ENCODE data around the gene GPR142. TPM values are rescaled to one million over a fixed set of nuclear protein-coding genes. Genes with fewer than 3 reads are reported as not detected.

The GPR142 gene
- total and polyA plus RNA-seq, 2 of the 13 experiments (the other 11 are each of a cell fraction or from before 2014, with no cell fraction given), result not detected

DNA sequence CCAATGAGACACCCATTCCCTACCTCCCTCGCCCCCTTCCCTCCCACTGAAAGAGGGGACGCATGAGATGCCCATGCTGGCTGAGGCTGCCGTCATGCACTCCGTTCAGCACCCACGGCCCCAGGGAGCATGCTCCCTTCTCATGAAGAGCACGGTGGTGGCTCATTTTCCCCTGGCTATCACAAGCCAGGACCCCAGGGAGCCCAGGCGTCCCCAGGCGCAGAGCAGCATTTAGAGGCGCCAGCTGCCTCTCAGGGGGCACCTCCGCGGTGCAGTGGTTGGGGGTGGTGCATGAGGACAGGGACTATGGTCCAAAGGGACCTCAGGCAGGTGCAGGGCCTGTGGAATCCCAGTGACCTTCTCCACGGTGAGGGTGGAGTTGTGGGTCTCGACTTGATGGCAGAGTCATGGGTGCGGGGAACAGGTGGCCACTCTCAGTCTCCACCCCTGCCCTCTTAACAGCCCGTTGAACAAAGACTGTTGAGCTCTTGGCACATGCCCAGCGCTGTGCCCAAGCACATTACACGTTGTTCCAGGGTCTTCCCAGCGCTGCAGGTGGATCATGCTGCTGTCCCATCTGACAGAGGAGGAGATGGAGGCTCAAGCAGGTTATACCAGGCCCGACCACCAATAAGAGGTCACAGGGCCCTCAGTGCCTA lies 27.6 kb upstream of the GPR142 start:
- no peak for FAIRE-seq

More for the DNA sequence above, 27.6 kb upstream of the GPR142 start:
- intact Hi-C loops (cut with micrococcal nuclease; ENCODE audit: unreplicated experiment) (no loop called here), in situ Hi-C loops (cut with HindIII; ENCODE audit: extremely low pct_ligation_motif_present, low pct_unique_long_range_greater_than_20kb) (no loop called here)
- H3K27me3 ChIP-seq (ENCODE audit: control insufficient read depth in 1 of 2, insufficient read depth in 2 of 2, low read length in 2 of 2), result peaks cover 7 to 38% of the 10 kb centered on the region in 2 experiments; a peak in 2 of 5 replicates
- WGBS (ENCODE audit: low lambda C conversion rate), result 56% methylated on average over 15 of the region's 19 CpGs
- BruUV-seq (replicated peaks), result no TSS peak
- no peaks in the 10 kb centered on the region for H3K79me2 ChIP-seq (ENCODE audit: insufficient read depth, low read length)
- H3K4me3 ChIP-seq (replicated peaks in 1 of 3; ENCODE audit: insufficient read depth in 1 of 3, low read depth in 2 of 3, low read length in 3 of 3), result no peak overlapping the region
- no peaks in the 10 kb centered on the region for H4K20me1 ChIP-seq (ENCODE audit: insufficient read depth, low read length)
- H2AFZ ChIP-seq (ENCODE audit: low read length), result no peak overlapping the region
- ATAC-seq (no peak), DNase-seq (ENCODE audit: low spot score) (no peak)
- no peak for TF ChIP-seq SPEN (CRISPR knock-in tag; IDR thresholded peaks at IDR 0.05; ENCODE audit: low read depth)
- TF ChIP-seq CC2D1A (CRISPR knock-in tag; IDR thresholded peaks at IDR 0.05), result no peak
- no peak for TF ChIP-seq FOXK1 (CRISPR knock-in tag; IDR thresholded peaks at IDR 0.05; ENCODE audit: borderline replicate concordance, low read depth)
- TF ChIP-seq MAF1 (CRISPR knock-in tag; IDR thresholded peaks at IDR 0.05; ENCODE audit: borderline replicate concordance), result no peak
- TF ChIP-seq, protein P1, sequence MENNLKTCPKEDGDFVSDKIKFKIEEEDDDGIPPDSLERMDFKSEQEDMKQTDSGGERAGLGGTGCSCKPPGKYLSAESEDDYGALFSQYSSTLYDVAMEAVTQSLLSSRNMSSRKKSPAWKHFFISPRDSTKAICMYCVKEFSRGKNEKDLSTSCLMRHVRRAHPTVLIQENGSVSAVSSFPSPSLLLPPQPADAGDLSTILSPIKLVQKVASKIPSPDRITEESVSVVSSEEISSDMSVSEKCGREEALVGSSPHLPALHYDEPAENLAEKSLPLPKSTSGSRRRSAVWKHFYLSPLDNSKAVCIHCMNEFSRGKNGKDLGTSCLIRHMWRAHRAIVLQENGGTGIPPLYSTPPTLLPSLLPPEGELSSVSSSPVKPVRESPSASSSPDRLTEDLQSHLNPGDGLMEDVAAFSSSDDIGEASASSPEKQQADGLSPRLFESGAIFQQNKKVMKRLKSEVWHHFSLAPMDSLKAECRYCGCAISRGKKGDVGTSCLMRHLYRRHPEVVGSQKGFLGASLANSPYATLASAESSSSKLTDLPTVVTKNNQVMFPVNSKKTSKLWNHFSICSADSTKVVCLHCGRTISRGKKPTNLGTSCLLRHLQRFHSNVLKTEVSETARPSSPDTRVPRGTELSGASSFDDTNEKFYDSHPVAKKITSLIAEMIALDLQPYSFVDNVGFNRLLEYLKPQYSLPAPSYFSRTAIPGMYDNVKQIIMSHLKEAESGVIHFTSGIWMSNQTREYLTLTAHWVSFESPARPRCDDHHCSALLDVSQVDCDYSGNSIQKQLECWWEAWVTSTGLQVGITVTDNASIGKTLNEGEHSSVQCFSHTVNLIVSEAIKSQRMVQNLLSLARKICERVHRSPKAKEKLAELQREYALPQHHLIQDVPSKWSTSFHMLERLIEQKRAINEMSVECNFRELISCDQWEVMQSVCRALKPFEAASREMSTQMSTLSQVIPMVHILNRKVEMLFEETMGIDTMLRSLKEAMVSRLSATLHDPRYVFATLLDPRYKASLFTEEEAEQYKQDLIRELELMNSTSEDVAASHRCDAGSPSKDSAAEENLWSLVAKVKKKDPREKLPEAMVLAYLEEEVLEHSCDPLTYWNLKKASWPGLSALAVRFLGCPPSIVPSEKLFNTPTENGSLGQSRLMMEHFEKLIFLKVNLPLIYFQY (CRISPR knock-in tag; IDR thresholded peaks at IDR 0.05; ENCODE audit: borderline replicate concordance), result no peak
- POLR2A ChIA-PET, result no interaction called here
- CTCF ChIA-PET (ENCODE audit: low intra/inter-chr PET ratio, low total read pairs), result no interaction called here
- H3K27ac ChIP-seq (ENCODE audit: extremely low read length, insufficient read depth, low read length), result no peak overlapping the region
- no peaks in the 10 kb centered on the region for H3K9me3 ChIP-seq (ENCODE audit: low read length)
- no peaks in the 10 kb centered on the region for H3K36me3 ChIP-seq (replicated peaks in 1 of 2; ENCODE audit: control insufficient read depth in 1 of 2, insufficient read depth in 2 of 2, low read length in 2 of 2)
- H3K4me1 ChIP-seq (ENCODE audit: insufficient read depth, low read length), result peaks cover 10% of the 10 kb centered on the region
- no peak overlapping the region for H3K4me2 ChIP-seq (ENCODE audit: low read depth, low read length)
- H3K9ac ChIP-seq (ENCODE audit: insufficient read depth, low read depth, low read length), result no peak overlapping the region

Measured in HepG2 (cell line).